TTC549 (cell line): Measurements from ENCODE around the gene THRB.

Source experiments
- FAIRE-seq: peaks from 2 replicates; lab custom pipeline; 2012; peaks lifted over from hg19 to GRCh38; lab: Jason Lieb, UNC

Gene THRB

DNA sequence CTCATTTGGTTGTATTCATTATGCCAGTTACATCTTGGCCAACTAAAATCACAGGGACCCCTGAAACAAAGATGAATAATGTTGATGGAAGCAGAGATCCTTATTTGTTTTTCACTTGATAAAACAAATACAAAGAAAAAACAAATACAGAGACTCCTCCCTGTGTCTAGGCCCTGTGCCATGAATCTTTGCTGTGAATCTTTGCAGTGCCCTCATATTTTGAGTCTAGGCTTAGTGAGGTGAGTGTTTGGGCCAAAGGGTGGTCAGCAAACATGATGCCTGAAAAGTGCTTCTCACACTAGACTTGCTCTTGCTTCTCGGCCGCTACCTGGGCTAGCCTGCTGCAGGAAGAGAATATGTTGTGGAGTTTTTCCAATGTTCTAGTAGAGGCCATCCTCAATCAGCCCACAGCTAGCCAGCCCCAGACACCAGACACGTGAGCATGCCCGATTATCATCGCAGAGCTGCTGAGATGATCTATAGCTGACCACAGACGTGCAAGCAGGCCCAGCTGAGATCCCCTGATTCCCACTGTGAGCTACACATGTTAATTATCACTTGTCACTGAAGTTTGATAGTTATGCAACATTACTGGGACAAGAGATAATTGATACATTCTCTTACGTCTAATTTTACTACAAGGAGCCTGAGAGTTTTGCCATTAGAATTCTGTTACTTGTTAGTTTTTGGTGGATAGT lies 191.4 kb downstream of the THRB start:
- no peak for FAIRE-seq

DNA sequence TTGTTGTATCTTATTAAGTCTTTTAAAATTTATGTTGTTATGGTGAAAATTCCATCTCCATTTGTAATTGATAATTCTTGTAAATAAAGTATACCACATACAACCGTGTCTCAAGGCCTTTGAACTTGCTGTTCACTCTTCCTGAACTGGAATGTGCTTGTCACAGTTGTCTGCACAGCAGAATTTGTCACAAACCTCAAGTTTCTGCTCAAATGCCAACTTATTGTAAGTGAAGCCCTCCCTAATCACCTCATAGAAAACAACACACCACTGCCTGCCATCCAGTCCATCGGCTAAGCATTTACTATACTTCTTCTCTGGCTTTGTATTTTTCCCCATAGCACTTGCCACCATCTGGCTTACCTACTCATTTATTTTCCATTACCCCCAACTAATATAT lies 192.3 kb downstream of the THRB start:
- FAIRE-seq = no peak

DNA sequence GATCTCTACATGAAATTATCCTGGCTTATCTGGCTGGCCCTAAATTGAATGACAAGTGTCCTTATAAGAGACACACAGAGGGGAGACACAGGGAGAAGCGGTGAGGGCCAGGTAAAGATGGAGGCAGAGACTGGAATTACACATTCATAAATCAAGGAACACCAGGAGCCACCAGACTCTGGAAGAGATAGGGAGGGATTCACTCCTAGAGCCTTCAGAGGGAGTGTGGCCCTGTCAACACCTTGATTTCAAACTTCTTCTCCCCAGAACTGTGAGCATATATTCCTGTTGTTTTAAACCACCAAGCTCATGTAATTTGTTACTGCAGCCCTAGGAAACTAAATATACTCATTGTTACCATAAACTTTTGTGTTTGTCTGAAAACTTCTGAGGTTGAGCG lies 193.7 kb downstream of the THRB start:
- no peak for FAIRE-seq

DNA sequence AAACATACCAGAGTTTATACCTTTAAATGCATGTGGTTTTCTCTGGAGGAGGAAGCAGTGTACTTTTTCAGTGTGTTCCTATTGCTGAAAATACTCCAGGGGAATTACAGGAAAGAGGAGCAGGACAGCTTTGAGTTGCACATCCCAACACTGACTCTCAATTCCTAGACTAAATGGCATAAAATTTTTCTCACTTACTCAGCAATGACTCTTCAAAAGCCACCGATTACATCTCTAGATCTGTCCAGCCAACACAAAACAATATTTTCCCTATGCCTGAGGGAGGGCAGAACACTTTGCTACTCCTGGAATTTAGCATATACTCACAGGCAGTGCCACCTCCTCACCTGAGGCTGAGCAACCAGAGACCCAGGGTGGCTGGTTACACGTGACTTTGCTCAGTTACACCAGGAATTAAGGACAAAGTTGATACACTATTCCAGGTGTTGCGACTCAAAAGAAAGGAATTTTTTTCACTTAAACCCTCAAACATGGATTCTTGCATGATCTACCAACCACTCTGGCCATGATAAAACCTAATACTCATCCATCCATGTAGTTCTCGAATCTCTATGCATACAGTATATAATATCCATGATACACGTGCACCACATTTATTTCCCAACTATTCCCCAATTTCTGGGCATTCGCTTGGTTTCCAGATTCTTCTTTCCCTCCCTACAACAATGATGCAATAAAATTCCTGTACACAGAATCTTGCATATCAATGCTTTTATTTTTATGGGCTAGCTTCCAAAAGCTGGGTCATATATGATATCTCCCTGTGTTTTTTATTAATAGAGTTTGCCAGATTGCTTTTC lies 194.6 kb downstream of the THRB start:
- FAIRE-seq = no peak

DNA sequence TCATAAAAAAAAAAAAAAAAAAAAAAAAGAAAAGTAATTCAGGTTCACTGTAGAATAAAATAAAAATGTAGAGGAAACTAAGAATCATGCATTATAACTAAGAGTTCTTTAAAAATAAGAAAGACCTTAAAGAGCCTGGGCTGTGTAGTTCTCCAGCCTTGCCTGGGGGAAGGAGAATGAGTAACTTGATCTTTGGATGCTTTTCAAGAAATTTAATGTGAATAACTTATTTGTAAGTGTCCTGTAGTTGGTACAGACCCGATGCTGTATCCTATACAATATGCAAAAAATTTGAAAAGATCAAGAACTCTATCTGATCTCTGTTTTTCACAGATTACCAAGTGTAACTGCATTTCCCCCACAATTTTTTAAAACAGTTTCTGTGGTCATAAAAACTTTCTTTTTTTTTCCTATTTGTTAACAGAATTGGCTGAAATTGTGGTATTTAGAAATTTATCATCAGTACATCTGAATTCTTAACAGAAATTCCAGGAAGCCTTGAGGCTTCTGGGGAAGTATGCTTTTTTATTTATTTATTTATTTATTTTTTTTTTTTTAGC lies 195.3 kb downstream of the THRB start:
- FAIRE-seq = no peak

DNA sequence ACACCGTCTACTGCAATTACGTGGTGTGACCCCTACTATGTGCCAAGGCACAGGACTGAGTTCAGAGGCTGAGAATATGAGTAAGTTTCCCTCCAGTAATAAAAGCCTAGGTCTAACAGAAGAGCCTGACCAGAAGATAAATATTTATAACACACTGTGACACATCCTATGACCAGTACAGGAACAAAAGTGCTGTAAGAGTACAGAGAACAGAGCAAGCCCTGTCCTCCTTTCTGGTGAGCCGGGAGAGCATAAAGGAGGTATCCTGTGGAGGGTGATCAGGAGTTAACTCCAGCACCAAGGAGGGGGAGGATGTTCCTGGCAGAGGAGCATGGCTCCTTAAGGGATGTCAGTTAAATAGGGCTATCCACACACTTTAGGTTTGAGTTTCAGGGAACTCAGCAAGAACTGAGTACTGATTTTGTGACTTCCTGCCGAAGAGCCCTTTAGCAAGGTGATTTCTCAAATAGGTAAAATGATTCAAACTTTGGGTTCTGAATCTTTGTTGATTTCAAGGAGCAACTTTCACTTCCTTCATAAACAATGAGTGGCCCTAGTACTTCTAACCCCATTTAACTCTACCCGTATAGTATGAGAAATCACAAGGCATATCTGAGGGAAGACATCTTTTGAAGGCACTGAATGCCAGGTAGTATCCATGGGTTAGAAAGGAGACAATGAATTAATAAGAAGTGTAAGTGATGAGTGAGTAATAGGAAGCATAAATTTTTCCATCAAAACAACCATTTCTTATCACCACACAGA lies 198.0 kb downstream of the THRB start:
- FAIRE-seq = no peak

DNA sequence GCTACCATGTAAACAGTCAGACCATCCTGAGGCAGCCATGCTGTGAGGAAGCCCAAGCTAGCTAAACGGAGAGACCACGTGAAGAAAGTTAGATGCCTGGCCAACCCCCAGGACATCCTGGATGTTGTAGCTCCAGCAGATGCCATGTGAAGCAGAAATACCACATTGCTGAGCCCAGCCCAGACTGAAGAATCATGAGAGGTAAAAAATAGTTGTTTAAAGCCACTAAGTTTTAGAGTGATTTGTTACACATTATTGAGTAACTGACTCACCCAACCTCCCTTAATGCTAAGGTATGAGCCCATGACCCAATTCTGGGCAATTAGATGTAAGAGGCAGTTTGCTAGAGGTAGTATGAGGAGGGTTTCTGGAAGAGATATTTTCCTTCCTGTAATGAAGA lies 200.5 kb downstream of the THRB start:
- FAIRE-seq = no peak

DNA sequence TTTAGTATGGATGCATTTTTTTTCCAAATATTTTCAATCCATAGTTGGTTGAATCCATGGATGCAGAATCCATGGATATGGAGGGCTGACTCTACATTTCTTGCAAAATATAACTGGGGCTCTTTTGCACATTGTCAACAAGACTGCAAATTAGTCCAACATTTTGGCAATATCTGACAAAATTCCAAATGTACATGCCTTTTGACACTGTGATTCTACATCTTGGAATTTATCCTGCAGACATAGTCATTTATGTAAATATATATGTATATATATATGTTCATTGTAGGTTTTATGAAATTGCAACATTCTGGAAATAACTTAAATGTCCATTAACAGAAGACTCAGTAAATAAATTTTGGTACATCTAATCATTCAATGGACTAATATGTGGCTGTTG lies 203.0 kb downstream of the THRB start:
- FAIRE-seq = no peak

DNA sequence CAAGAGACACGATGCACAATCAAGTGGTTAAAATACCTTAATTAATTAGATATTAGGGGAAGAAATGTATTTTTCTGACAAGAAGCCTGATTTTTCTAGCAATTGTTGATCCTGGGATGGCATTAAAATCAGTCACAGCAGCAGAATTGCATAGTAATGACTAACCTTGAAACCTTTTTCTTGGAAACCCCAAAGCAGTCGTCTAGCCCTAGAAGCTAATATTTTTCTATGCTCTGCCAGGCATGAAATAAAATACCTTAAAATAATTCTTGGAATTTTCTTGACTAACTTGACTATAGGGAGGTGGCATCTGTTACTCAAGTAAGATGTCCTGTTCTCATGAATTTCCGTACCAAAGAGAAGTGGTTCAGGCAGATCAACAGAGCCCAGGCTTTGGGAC lies 204.1 kb downstream of the THRB start:
- no peak for FAIRE-seq

DNA sequence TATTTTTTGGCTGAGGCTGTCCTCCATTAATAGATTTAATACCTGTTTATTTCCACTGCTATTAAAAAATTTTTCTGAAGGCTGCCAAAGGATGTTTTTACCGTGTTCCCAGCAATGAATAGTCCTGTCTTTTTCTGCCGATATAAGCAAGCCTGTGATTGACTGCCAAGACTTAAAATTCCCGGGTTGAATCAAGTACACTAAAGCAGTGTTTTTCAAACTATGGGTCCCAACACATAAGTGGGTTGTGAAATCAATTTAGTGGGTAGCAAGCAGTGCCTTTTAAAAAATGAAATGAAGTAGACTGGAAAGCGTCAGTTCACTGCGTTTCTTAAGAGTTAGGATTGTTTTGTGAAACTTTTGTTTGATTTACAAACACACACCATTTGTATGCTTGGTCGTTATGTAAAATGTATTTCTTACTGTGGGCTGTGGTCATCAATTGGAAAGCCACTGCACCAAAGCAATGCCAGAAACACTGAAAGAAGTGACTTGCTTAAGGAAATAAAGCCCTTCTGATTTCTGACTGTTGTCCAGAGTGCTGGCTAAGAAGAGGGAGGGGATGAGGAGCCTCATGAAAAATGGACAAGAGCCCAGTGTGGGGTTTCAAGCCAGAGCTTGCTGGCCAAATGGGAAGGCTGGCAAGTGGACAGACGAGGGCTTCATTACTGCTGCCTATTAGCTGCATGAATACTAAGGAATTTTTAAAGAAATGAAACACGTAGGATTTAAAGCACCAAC lies 206.0 kb downstream of the THRB start:
- FAIRE-seq = no peak

DNA sequence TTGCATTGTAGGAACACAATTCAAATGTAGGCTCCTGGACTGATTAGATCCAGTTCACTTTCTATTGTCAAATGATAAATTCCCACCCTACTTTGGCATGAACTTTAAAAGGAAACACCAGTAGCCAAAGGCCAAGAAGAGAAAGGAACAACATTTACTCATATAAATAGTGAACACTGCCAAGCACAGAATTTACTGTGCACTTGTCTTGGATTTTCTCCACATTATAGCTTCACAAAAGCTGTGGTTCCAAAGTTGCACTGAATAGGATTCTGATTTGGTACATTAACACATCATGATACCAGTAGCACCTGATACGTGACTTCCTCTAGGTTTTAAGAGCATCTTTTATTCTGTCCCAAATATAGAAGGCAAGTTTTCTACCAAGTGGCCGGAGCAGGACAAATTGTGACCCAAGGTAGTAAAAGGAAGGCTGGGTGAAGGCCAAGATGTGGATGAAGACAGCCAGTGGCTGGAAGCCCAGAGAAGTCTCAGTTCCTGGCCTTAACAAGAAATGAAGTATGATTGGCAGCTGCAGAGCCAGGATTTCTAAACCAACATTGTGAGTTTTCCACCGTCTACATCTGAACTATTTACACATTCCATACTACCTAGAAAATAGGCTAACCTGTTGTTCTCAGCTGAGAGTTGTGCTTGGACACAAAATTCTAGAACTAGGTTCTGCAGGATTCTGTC lies 206.7 kb downstream of the THRB start:
- FAIRE-seq = no peak

DNA sequence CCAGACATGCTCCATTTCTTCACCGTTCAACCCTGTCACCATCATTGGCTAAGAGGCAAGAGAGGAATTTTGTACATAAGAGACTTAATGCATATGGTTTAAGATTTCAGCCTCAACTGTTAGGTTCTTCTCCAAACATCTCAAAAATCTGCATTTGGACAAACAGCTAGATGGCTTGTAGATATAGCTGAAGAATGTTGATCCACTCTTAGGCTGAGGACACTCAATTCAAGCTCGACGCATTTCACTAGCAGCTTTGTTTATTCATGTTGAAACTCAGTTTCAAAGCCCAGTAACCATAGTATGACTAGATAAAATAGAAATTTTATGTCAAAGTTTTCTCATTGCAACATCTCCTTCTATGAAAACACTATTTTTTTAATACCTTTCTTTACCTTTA lies 208.2 kb downstream of the THRB start:
- FAIRE-seq = no peak

DNA sequence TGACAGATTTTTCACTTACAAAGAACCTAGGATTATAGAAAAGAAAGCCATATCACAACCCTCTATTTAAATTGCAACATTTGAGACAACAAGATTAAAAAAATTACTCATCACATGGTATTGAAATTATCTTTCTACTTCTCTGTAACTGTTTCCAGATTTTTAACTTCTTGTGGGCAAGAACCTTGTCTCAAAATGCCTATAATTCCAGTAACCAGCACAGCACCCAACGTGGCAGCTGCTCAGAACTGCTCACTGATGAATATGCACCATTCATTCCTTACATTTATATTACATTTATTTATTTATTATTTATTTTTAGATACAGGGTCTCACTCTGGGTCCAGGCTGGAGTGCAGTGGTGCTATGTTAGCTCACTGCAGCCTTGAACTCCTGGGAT lies 216.1 kb downstream of the THRB start:
- FAIRE-seq = no peak

DNA sequence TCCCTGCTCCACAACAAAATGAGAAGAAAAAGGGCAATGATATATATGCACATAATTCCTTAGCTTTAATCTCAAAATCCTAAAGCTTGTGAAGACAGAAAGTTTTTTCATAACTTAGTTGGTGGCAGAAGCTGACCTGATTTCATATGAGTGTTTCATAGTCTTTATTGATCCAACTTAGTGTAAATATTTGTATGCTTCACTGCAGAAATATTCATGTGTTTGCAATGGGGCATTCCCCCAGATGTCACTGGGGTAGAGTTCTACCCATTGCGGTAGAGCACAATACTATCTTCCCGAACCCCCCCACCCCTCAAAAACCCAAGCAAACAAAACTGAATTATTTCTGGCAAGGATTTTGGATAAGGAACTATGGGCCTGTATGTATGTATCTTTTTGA lies 221.2 kb downstream of the THRB start:
- FAIRE-seq = no peak

DNA sequence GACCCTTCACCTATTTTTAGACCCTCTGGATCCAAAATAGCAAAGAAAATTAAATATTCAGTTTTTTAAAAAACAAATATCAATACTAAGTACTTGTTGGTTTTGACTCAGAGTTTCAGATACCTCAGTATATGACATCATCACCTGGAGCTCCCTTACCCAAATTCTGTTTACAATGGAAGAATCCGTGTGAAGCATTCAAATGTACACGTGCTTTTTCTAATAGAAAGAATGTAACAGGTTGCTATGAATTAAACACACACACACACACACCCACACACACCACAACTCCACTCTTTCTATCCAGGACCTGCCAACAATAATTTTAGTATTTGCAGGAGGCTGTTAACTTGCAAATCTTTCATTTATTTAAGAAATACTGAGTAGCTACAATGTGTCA lies 221.8 kb downstream of the THRB start:
- FAIRE-seq = no peak

DNA sequence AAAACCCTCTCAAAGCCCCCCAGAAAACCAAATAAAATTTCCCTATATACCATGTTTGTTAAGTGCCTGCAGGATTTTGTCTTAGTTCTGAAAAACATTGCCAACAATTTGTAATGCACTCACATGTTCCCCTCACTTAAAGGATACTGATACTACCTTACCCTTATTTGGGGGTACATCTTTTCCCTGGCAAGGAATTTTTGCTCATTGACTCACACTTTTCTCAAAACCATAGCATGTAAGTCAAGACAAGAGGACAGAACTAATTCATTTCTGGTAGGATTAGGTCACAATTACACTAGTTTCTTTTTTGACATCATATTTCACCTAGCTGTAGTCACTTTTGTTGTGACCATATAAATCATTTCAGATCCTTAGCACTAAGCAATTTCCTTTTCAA lies 222.2 kb downstream of the THRB start:
- no peak for FAIRE-seq

DNA sequence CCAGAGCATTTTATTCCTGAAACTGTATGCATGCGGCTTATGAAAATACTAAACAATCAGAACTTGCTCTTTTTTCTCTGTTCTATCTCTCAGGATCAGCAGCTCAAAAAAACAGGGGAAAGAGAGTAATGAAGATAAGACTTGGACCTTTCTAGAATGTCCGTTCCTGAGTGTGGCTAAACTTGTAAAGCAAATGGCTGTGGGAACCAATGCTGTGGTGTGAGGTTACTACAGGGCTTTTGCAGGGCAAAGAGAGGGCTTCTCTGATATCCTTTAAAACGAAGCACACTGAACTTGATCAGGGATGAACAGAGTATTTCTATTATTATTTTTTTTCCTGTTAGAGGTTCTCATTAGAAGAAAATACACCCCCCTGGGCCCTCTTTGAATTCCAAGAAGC lies 223.4 kb downstream of the THRB start:
- FAIRE-seq = no peak

DNA sequence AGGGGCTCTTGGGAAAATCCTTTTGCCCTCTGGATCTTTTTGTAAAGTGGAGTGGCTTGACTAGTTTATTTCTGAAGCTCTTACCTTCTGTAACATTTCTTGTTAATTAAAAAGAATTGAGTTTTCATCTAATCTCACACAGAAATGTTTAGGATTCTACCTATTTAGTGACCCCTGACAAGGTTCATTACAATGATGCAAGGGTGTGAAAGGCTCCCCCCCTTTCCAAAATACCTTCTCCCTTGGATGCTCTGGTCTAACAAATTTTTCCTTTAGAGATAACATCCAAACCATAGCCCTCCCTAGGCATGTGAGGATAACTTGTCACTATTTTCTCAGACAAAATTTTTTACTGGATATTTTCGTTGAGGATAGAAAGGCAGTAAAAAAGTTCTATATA lies 223.9 kb downstream of the THRB start:
- no peak for FAIRE-seq

DNA sequence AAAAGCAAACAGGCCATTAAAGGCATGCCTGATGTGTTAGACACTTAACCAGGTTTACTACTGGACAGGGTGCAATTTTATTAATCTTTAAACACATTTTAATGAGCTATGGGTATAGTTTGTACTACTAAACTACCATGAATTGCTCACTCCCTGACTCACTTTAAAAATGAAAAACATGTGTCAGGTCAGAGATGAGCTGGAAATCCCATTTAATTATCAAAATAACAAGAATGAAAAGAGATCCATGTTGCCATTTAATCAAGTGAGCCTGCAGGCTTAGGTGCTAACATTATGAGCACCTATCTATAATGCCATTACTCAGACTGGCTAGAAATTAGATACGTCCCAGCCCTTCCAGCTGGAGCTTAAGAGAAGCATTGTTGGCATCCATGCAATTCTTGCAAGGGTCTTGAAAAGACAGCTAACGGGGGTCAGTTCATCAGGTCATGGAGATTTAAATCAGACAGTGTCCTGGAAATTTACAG lies 224.4 kb downstream of the THRB start:
- no peak for FAIRE-seq

DNA sequence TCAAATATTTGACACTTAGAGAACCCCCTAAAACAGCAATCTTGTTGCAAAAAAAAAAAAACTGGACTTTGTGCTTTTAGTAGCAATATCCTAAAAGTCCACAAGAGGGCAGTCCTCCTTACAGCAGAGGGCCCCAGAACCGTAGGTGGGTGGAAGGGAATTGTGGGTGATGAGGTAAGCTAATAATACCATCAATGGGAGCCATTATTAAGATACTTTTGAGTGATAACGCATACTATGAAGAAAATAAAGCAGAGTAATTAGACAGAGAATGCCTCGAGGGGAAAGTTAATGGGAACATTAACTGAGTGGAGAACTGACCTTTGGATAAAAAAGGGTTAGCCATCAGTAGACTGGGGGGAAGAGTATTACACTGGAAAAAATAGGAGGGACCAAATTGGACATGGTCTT lies 229.9 kb downstream of the THRB start:
- FAIRE-seq = no peak

DNA sequence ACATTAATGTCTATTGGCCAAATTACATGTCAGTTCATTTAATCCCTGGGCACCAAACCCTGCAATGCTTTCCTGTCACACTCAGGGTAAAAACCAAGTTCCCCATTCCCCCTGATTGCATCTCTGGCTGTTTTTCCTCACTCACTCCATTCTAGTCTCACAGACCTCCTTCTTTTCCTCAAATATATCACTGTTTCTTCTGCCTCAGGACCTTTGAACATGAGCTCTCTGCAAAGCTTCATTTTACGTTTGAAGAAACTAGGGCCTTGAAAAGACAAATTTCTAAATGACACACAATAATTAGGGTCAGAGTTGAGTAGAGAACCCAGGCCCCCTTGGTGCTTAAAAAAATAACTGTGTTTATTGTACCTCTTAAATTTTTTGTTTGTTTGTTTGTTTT lies 230.6 kb downstream of the THRB start:
- no peak for FAIRE-seq
